PC-3 (cell line): ENCODE measurements around the gene KCTD16.

Experiments used
- EZH2 ChIP-seq: fragments of 300-600 bp; sonication (generic); IDR thresholded peaks from one replicate; pipeline ENCODE4 v1.6.1; 2017; ENCODE audit warnings: antibody characterized with exemption, mild to moderate bottlenecking, low read length; ENCODE audit not compliant: unreplicated experiment
- EZH2phosphoT487 ChIP-seq: fragments of 300-600 bp; sonication (generic); IDR thresholded peaks from 2 replicates; pipeline ENCODE4 v1.6.1; 2018; ENCODE audit warnings: mild to moderate bottlenecking, antibody characterized with exemption, low read length, borderline replicate concordance
- TF ChIP-seq, protein P1 (sequence below): fragments of 300-600 bp; sonication (generic); conservative IDR thresholded peaks from 2 replicates; pipeline ENCODE4 v1.5.1; 2017; ENCODE audit warnings: antibody characterized with exemption, low read depth, mild to moderate bottlenecking, low read length

GRCh38 chr5:144273232-144274027 is 102.8 kb downstream of the KCTD16 start:
- TF ChIP-seq, protein P1, sequence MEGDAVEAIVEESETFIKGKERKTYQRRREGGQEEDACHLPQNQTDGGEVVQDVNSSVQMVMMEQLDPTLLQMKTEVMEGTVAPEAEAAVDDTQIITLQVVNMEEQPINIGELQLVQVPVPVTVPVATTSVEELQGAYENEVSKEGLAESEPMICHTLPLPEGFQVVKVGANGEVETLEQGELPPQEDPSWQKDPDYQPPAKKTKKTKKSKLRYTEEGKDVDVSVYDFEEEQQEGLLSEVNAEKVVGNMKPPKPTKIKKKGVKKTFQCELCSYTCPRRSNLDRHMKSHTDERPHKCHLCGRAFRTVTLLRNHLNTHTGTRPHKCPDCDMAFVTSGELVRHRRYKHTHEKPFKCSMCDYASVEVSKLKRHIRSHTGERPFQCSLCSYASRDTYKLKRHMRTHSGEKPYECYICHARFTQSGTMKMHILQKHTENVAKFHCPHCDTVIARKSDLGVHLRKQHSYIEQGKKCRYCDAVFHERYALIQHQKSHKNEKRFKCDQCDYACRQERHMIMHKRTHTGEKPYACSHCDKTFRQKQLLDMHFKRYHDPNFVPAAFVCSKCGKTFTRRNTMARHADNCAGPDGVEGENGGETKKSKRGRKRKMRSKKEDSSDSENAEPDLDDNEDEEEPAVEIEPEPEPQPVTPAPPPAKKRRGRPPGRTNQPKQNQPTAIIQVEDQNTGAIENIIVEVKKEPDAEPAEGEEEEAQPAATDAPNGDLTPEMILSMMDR, result no peak
- TF ChIP-seq EZH2 (no peak), EZH2phosphoT487 (no peak)
